Hematopoietic multipotent progenitor cell (in vitro differentiated cells): Measurements from ENCODE around the gene DSCAM. TPM values are rescaled to one million over a fixed set of nuclear protein-coding genes. Genes with fewer than 3 reads are reported as not detected.
"Not testable (repeated sequence)": the region's sequence is repeated elsewhere in the genome, so short reads cannot be mapped to it uniquely, and the experiment has no call there.

Experiments
- DNase-seq, 3 donors: peaks; one replicate each; pipeline ENCODE4 v3.0.0-alpha.2; 2011 to 2015; ENCODE audit warnings: low read depth in 2 of 3, low spot score in 2 of 3
- total RNA-seq: library from RNA; depleted of rRNA; stranded (reverse); fragments of >200 nt; gene quantifications from one replicate; pipeline ENCODE4 v1.2.3, GENCODE V29; 2012

The DSCAM gene
- total RNA-seq, 1 donor: not detected

DNA sequence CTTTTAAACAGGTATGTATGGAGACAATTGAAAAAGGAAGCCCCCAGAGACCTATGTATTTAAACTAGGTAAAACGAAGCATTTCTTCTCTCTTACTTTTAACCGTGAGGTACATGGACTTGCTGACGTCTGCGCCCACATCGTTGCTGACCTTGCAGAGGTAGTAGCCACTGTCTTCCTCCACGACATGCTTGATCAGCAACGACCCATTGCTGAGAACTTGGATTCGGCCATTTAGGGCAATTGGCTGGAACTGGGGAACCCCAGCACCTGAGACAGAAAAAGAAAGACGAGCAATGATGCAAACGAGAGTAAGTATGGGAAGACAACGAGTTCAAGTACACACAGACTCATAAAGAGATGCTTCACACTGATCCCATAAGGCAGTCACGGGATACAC, 571.0 kb downstream of the DSCAM start:
- DNase-seq: no peak

DNA sequence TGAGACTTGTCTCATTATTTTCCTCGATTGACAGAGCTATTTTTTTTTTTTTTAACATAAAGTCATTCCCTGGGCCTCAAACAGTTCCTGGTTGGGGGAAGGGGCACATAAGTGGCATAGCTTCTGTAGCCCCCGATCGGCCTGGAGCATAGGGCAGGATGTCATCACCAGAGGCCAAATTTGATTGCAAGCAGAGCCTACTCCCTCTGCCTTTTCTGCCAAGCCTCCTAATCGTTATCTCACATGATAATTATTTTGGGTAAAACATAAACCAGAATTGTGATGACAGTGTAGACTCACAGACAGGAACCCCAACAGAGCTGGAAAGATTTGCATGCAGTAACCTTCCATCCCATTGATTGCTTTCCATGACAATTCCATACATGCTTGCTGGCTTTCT, 574.9 kb downstream of the DSCAM start:
- DNase-seq: no peak

DNA sequence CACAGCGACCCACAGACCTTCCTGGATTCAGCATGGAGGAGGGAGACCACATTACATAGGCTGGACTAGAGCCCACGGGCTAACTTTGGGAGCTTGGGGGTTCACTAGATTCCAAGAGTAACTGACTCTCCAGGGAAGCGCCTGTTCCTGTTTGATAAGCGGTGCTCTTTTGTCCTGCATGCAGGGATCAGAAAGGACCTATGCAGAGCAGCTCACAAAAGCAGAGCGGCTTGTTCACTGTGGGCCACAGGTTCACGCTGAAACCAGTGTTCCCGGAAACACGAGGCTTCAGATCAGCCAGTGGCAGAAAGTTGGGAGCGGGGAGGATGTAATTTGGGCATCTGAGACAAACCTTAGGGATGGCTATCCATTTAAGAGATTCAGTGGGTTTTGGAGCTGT, 575.8 kb downstream of the DSCAM start:
- no peak for DNase-seq

DNA sequence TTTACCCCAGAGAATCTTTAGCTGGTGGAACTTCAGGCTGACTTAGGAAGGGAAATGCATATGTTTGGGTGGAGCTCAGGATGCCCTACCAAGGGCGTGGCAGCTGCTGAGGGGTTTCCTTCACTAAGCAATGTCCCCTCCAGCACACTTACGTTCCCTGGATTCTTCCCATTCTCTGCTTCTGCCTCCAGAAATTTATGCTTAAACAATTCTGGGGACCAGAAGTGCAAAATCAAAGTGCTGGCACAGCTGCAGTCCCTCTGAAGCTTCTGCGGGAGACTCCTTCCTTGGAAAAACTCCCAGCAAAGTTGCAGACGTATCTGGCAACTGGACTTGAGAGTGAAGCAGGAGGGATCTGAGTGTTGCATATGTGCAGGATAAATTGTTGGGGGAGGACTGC, 576.9 kb downstream of the DSCAM start:
- no peak for DNase-seq

DNA sequence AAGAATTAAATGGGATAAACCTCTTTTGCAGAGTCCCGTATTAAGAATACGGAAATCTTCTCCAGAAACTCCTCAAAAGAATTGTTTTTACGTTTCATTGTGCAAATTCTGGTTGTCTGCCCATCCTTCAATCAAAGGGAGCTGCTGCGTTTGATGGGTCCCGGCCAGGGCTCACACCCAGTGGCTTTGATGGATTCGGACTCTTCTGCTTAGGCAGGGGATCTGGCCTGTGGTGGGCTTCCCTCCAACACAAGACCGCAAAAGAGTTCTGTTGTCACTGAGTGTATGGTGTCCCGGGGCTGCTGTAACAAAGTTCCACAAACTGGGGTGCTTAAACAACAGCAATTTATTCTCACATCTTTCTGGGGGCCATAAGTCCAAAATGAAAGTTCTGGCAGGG, 577.7 kb downstream of the DSCAM start:
- DNase-seq: no peak

DNA sequence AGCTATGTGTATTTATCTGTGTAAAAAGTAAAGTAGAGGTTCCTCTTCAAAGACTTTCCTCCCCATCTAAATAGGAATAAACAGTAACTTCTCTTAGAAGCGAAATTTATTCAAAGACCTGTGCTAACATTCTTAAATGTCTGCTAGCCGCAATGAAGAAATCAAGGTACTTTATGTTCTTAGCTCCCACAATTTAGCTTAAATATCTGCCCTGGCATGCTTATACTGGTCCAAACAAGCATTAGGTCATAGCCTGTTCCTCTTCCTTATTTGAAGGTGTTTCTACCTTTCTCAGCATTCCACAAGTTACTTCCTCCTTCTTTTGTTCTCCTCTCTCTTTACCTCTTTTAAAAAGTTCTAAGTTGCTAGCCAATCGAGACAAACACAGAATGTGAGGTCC, 588.5 kb downstream of the DSCAM start:
- not testable (repeated sequence) for DNase-seq

DNA sequence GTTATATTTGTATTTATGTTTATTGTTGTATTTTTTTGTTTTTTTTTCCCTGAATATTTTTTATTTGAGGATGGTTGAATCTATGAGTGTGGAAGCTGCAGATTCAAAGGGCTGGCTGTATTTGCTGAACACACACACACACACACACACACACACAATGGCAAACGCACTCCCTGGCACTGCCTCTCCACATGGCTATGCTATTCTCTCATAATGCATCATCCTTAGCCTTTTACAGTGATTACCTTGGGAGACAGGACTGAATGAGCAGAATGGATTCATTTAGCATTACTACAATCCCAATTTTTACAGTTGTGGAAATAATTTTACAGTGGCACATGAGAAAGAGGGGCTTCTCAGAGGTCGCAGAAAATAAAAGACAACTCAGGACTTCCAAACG, 589.6 kb downstream of the DSCAM start:
- no peak for DNase-seq

DNA sequence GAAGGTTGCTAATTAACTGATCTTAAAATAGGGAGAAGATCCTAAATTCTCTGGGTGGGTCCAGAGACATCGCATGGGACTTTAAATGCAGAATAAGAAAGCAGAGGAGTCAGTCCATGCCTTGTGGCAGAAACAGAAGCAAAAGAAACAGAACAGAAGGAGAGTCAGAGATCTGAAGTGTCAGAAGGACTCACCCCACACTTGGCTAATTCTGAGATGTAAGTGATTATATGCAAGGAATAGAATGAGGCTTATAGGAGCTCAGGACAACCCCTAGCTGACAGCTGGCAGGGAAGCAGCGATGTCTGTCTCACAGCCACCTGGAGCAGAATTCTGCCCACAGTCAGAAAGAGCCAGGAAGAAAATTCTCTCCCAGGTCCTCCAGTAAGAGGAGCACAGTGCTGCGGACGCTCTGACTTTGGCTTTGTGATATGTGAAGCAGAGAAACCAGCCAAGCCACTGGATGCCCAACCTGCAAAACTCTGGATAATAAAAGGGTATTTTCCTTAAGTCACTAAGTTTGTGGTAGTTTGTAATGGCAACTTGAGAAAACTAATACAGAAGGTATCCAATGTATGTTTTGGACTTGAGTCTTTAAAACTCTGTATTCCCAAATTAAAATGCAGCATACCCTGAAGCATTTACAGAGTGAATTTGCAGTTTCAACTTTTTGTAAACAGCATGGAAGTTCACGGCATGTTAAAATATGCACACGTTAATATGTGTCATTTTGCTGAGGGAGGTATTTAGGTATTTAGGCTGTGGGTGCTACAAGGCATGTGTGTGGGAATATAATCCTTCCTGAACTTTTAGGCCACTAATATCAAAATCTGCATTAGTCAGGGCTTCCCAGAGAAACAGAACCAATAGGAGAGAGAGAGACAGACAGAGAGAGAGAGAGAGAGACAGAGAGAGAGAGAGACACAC, 591.2 kb downstream of the DSCAM start:
- no peak for DNase-seq

DNA sequence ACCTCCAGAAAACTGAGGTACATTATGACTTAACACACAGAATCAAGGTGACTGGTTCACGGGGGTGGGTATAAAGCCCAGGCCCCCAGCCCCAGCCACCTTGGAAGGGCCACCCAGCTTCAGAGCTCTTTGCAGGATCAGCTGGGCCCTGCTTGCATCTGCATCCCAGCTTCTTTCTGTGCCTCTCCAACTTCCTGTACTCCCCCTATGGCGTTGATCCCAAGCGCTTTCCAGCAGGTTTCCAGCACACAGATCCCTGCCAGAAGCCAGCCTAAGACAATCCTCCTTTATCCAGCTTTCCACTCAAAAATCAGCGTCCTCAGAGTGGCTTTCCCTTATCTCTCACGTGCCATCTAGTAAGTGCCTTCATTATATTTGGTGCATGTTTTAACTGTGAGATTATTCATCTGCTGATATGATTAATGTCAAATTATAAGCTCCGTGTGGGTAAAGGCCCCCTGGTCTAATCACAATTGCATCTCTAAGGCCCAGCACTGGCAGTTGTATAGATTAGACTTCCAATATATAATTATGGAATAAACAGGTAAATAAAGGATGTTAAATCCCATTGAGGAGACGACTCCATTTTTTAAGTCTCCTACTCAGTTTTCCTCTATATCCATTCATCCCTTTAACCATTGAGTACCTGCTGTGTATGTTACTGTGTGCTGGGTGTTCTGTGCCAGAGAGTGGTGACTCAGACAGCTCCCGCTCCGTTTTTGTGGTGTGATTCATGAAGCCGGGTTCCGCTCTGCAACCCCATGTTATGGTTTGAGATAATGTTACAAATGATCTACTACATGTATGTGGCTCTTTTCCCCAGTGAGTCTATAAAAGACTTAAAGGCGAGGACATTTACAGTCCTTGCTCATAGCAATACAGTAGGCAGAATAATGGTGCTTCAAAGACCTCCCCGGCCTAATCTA, 592.2 kb downstream of the DSCAM start:
- no peak for DNase-seq

DNA sequence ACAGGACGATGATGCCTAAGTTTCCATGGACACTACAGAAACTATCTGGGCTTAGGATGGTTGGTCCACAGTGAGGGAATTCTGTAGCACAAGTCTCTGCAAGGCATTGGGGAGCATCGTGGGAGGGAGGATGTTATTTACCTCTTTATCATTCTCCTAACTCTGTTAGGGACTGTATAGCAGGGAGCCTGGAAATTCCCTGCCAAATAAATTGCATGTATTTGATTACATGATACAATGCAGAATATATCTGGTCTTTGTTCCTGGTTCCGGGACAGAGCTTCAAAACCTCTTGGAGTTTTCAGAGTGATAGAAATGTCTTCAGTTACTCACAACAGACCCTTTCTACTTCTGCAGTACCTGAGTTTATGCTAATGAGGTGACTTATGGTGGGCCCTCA, 593.8 kb downstream of the DSCAM start:
- no peak for DNase-seq

DNA sequence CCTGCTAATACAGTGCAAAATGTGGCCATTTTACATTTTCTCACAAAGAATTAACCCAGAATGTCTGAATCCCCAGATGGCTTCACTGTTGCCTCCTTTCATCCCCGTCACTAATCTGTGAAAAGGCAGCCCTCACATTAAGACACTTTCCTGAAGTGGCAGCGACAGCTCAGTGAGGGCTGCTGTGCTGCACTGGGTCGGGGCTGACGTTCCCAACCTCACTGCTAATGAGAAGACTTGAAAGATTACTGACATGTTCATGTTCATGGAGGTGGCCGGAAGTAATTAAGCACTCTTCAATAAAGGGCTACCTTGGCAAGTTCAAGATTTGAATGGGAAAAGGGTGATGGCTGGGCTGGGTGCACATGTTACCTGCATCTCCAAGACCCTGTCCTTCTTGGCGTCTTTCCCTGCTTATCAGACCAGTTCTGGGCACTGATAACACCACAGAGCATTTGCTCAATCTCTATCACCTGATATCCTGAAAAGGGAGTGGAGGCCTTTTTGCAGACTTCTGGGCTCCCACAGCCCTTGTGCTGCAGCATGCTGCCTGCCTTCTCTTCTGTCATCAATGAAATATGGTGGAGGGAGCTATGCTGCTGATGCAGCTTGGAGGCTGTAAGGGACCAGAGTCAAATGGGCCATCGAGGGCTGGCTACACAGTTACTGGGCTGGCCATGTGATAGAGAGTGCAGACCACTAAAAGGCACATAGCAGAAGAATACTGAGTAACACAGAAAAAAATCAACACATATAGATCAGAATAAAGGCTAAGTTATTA, 596.3 kb downstream of the DSCAM start:
- DNase-seq: no peak

DNA sequence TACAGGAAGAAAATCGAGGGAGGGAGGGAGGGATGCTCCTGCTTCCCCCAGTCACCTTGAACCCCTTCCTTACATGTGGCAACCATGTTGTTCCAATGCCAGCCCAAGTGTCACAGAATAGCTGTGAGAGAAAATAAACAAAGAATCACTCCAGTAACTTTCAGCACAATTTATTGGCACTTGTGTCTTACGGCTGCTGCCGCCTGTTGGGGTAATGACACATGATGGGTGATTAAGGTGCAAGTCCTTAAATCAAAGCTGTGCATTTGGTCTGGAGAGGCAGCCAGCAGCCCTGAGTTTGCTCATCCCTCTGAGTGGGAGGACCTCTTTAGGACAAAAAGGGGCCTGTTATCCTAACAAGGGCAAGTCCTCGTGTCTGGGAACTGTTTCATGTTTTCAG, 602.0 kb downstream of the DSCAM start:
- DNase-seq: no peak

DNA sequence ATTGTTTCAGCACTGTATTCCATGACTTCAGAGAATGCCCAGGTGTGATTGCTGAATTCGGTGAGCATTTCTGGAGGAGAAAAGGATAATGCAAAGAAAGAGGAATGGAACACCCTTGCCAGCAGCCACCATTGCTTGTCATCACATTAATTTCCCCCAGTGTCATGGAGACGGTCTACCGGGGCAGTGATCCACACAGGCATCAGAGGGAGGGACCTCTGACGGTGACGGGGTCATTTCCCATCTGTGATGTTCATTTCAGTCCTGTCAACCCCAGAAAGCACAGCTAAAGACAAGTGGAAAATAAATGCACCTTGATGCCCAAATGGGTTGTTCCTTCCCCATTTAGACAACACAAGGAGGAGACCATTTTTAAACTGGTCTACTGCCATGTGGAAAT, 603.3 kb downstream of the DSCAM start:
- DNase-seq: no peak

DNA sequence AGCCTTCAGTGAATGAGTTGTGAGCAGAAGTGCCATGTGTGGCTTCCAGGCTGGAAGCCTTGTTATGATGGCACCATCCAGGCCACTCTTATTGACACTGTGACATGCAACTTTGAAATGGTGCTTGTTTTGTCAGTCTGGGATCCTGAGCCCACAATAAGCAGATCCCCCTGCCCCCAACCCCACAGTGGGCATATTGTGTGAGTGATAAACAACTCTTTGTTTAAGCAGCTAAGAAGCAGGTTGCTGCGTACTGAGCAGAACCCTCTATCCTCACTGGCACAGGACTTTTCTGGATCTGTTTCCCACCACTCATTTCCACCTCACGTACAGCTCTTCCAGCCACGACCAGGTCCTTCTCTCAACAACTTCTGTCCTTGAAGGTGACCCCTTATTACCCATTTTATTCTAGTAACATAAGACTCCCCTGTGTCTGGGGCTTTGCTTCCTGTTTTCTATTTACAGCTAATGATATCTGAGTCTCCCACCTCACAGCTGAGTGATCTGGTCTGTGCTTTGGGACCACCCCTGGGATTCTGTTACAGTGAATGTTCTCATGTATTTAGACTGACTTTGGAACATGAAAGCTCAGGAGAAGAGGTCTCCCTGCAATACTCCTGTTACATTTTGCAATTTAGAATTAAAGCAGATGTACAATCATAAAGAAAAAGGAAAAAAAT, 604.2 kb downstream of the DSCAM start:
- no peak for DNase-seq

DNA sequence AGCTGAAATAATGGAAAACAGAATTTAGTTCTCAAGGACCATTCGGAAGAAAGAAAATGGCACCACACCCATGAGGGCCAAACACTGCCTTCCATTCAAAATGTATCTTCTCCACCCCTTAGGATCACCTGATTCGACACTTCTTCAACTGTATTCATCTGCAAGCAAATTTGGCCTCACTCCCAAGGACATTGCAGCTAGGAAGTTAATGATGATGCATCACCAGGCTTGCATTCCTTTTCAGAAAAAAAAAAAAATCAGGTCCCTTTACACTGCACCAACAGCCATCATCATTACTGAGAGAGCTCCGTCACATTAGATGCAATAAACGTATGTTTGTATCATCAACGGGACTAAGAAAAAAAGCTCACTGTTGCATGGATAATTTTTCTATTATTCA, 611.4 kb downstream of the DSCAM start:
- DNase-seq: no peak

DNA sequence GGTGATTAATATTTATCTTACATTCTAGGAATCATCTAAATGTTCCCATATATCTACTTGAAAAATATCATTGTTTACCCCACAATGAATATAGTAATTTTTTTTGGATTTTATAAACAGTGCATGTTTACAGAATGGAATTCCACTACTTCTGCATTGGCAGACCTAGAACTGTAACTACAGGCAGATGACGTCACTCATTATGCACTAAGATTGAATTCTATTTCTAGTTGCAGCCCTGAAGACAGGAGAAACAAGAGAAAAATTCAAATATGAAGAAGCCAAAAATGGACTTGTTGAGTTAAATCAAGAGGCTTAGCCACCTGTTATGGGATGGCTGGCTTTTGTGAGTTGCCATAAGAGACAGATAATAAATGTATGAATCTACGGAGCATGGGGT, 615.0 kb downstream of the DSCAM start:
- no peak for DNase-seq

DNA sequence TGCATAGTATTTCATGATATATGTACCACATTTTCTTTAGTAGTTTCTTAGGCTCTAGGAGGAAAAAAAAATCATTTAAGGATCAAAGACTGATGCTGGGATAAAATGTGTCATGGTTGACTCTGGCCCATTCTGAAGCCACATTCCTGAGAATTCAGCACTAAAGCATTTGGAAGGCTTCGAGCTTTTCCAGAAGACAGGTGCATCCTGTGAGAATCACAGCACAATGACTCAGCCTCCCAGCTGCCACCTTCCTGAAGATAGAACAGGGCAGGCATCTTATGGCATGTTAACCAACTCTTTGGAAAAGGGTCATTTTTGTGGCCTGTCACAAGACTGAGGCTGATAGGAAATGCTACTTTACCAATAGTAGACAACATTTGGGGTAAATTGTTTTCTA, 619.9 kb downstream of the DSCAM start:
- DNase-seq: no peak

DNA sequence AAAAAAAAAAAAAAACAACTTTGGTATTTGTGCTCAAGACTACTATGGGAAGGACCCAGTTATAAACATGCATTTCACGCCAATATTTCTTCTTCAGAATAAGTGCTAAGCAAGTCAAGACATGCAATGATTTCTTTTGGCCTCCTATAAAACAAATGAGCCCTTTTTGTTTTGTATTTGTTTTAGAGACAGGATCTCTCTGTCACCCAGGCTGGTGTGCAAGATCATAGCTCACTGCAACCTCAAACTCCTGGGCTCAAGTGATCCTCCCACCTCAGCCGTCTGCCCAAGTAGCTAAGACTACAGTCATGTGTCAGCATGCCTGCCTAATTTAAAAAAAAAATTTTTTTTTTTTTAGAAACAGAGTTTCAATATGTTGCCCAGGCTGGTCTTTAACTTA, 631.0 kb downstream of the DSCAM start:
- no peak for DNase-seq

DNA sequence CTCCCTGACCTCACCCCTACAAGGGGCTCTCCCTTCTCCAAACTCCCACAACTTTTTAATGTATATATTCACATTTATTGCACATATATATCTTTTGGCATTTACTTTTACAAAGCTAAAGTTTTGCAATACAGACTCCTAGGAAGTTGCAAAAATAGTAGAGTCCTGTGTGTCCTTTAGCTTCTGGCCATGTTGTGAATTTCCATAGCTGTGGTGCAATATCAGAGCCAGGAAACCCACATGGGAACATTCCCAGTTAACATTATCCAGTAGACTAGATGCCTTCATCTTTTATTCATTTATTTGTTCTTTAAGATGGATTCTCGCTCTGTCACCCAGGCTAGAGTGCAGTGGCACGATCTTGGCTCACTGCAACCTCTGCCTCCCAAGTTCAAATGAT, 636.7 kb downstream of the DSCAM start:
- DNase-seq: no peak

DNA sequence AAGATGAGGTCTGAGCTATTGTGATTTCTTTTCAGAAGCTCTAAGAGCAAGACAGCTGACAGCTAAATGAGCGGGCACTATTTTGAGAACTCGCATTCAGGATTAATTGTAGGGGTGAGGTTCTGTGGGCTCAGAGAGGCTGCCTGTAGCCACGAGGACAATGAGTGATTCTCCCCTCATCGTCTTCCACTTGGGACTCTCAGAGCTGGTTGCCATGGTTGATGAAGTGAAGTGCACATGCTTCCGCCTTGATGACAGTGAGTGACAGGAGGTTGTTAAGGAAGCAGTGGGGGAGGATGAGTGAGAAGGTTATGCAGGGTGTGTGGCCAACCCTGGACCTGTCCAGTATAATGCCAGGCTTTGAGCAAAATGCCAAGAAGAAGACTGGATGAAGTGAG, 638.0 kb downstream of the DSCAM start:
- DNase-seq: no peak
